ENCODE results near the gene ROR1.
"Not testable (repeated sequence)": the region's sequence is repeated elsewhere in the genome, so short reads cannot be mapped to it uniquely, and the experiment has no call there.

The ROR1 gene

GRCh38 chr1:63826246-63826861, 52.5 kb downstream of the ROR1 start:
- DNase-seq, result not testable (repeated sequence)

GRCh38 chr1:63827411-63828321, 53.8 kb downstream of the ROR1 start:
- DNase-seq, result no peak

GRCh38 chr1:63828322-63829044, 54.7 kb downstream of the ROR1 start:
- DNase-seq, result no peak

- DNase-seq, result peak in 1 of 2 experiments; percentile 6
These were observed 55.8 kb downstream of the ROR1 start for GRCh38 chr1:63829349-63830327.

GRCh38 chr1:63831409-63831808, 57.6 kb downstream of the ROR1 start:
- DNase-seq, result no peak

GRCh38 chr1:63833363-63834119, 59.7 kb downstream of the ROR1 start:
- DNase-seq, result no peak

GRCh38 chr1:63835128-63835527, 61.3 kb downstream of the ROR1 start:
- DNase-seq, result no peak

GRCh38 chr1:63836374-63836773, 62.6 kb downstream of the ROR1 start:
- DNase-seq, result no peak

GRCh38 chr1:63836830-63837229, 63.0 kb downstream of the ROR1 start:
- DNase-seq, result no peak

GRCh38 chr1:63843010-63843409, 69.2 kb downstream of the ROR1 start:
- DNase-seq, result no peak

GRCh38 chr1:63843884-63844283, 70.1 kb downstream of the ROR1 start:
- DNase-seq, result no peak

- no peak for DNase-seq
These were observed 71.5 kb downstream of the ROR1 start for GRCh38 chr1:63845346-63845745.

GRCh38 chr1:63847308-63847910, 73.6 kb downstream of the ROR1 start:
- no peak for DNase-seq

GRCh38 chr1:63848733-63849132, 74.9 kb downstream of the ROR1 start:
- DNase-seq, result no peak

- DNase-seq, result no peak
These were observed 75.3 kb downstream of the ROR1 start for GRCh38 chr1:63849149-63849548.

- DNase-seq, result no peak
These were observed 80.3 kb downstream of the ROR1 start for GRCh38 chr1:63854091-63854490.

GRCh38 chr1:63855942-63856341, 82.1 kb downstream of the ROR1 start:
- DNase-seq, result no peak

GRCh38 chr1:63856924-63857323, 83.1 kb downstream of the ROR1 start:
- no peak for DNase-seq

- no peak for DNase-seq
These were observed 83.7 kb downstream of the ROR1 start for GRCh38 chr1:63857478-63857877.

GRCh38 chr1:63858153-63858552, 84.3 kb downstream of the ROR1 start:
- DNase-seq, result no peak

Data from cerebellar nuclear complex (tissue), 1 donor.